NCI-H526 (cell line): ENCODE data around the gene PKNOX2.

Experiments
- DNase-seq, 2 experiments: peaks; one replicate each; lab custom pipeline; 2025; lab: John Stamatoyannopoulos, UW

PKNOX2 gene

GRCh38 chr11:125235071-125235471 is 70.5 kb downstream of the PKNOX2 start:
- DNase-seq, result no peak

- peak; percentile 66 to 68 for DNase-seq
Measured at GRCh38 chr11:125236072-125236825, 71.7 kb downstream of the PKNOX2 start.

GRCh38 chr11:125239585-125240560 is 75.3 kb downstream of the PKNOX2 start:
- DNase-seq, result peak; percentile 42 to 77

- no peak for DNase-seq
Measured at GRCh38 chr11:125241104-125241503, 76.6 kb downstream of the PKNOX2 start.

- no peak for DNase-seq
Measured at GRCh38 chr11:125242141-125242775, 77.7 kb downstream of the PKNOX2 start.

- DNase-seq, result no peak
Measured at GRCh38 chr11:125244166-125244565, 79.6 kb downstream of the PKNOX2 start.

- no peak for DNase-seq
Measured at GRCh38 chr11:125245299-125245698, 80.7 kb downstream of the PKNOX2 start.

- no peak for DNase-seq
Measured at GRCh38 chr11:125247431-125247830, 82.9 kb downstream of the PKNOX2 start.

GRCh38 chr11:125250318-125251213 is 86.0 kb downstream of the PKNOX2 start:
- DNase-seq, result peak in 1 of 2 experiments; percentile 47

- DNase-seq, result no peak
Measured at GRCh38 chr11:125251214-125251545, 86.6 kb downstream of the PKNOX2 start.

GRCh38 chr11:125251956-125252355 is 87.4 kb downstream of the PKNOX2 start:
- DNase-seq, result no peak

- DNase-seq, result no peak
Measured at GRCh38 chr11:125253289-125253688, 88.7 kb downstream of the PKNOX2 start.

GRCh38 chr11:125253795-125254525 is 89.4 kb downstream of the PKNOX2 start:
- no peak for DNase-seq

- DNase-seq, result no peak
Measured at GRCh38 chr11:125256541-125257189, 92.1 kb downstream of the PKNOX2 start.

- DNase-seq, result peak in 1 of 2 experiments; percentile 33
Measured at GRCh38 chr11:125257190-125257579, 92.6 kb downstream of the PKNOX2 start.

- DNase-seq, result peak; percentile 42 to 61
Measured at GRCh38 chr11:125257751-125258150, 93.2 kb downstream of the PKNOX2 start.

GRCh38 chr11:125258291-125259032 is 93.9 kb downstream of the PKNOX2 start:
- peak; percentile 82 to 88 for DNase-seq

GRCh38 chr11:125261588-125261987 is 97.0 kb downstream of the PKNOX2 start:
- DNase-seq, result no peak

- peak in 1 of 2 experiments; percentile 47 for DNase-seq
Measured at GRCh38 chr11:125262194-125262829, 97.8 kb downstream of the PKNOX2 start.
